K562 (cell line): ENCODE results near the gene BMAL1. TPM values are rescaled to one million over a fixed set of nuclear protein-coding genes. Genes with fewer than 3 reads are reported as not detected.

Source experiments
- ATAC-seq: fragments of 200-7000 bp; cut with Tn5 transposase; 3 replicates; pipeline ENCODE4 v1.9.1; 2020; ENCODE audit warnings: moderate library complexity
- BruUV-seq: library from RNA; stranded (reverse); fragments of 400-500 nt; replicated peaks from 2 replicates; lab custom pipeline; 2021; lab: Mats Ljungman, UMichigan
- CTCF ChIA-PET: fragments of 300-600 bp; formaldehyde crosslinking; extraction: SDS; loops from one replicate; lab custom pipeline; 2021; ENCODE audit warnings: low intra/inter-chr PET ratio; lab: Yijun Ruan, JAX
- POLR2A ChIA-PET: fragments of 300-600, 350-650 bp; sonication (Branson Sonifier 250); formaldehyde crosslinking; extraction: SDS; loops from one replicate; lab custom pipeline; 2021; ENCODE audit warnings: antibody characterized with exemption, inconsistent platforms; lab: Yijun Ruan, JAX
- DNase-seq, 4 experiments: peaks; one replicate each; pipeline versions ENCODE4 v3.0.0 to v3.0.0-alpha.2; 2011 to 2018; ENCODE audit warnings: low spot score in 3 of 4, mixed read lengths in 3 of 4; ENCODE audit errors: extremely low read depth in 1 of 4
- FAIRE-seq: peaks from 2 replicates; lab custom pipeline; 2011; peaks lifted over from hg19 to GRCh38; lab: Jason Lieb, UNC
- H2AFZ ChIP-seq: 2 replicates; pipeline ENCODE4 v1.6.0; 2011; ENCODE audit warnings: low read depth, low read length, control low read depth, inconsistent platforms
- H3K27ac ChIP-seq: fragments of 200-600 bp; 3 replicates; pipeline ENCODE4 v1.8.0; 2011; ENCODE audit warnings: low read depth, mild to moderate bottlenecking, control low read depth, inconsistent platforms, low read length, moderate library complexity, mixed read lengths; ENCODE audit errors: extremely low read depth
- H3K27me3 ChIP-seq, 2 experiments: fragments of 300-600 bp in 1 of 2; 2 replicates in 1 of 2; 3 replicates in 1 of 2; pipeline versions ENCODE4 v1.6.0 to v1.8.0; 2011; ENCODE audit warnings: inconsistent platforms in 2 of 2, low read length in 2 of 2, mild to moderate bottlenecking in 1 of 2, mixed read lengths in 1 of 2, moderate library complexity in 1 of 2; ENCODE audit not compliant: control insufficient read depth in 2 of 2, insufficient read depth in 2 of 2
- H3K36me3 ChIP-seq: fragments of 300-600 bp; 3 replicates; pipeline ENCODE4 v1.8.0; 2011; ENCODE audit warnings: mild to moderate bottlenecking, low read length, inconsistent platforms; ENCODE audit not compliant: control insufficient read depth, insufficient read depth
- H3K4me1 ChIP-seq, 2 experiments: fragments of 200-600 bp in 1 of 2; replicated peaks in 1 of 2; 2 replicates in 1 of 2; 3 replicates in 1 of 2; pipeline versions ENCODE4 v1.5.1 to v1.8.0; 2011; ENCODE audit warnings: inconsistent platforms in 2 of 2, low read length in 2 of 2, mild to moderate bottlenecking in 1 of 2, mixed read lengths in 1 of 2, moderate library complexity in 1 of 2; ENCODE audit not compliant: control insufficient read depth in 2 of 2, insufficient read depth in 2 of 2
- H3K4me2 ChIP-seq: 2 replicates; pipeline ENCODE4 v1.6.1; 2011; ENCODE audit warnings: low read length, control low read depth, inconsistent platforms, mixed read lengths; ENCODE audit not compliant: insufficient read depth
- H3K4me3 ChIP-seq: fragments of 200-600 bp; sonication (generic), shearing (Covaris generic); 2 replicates; pipeline ENCODE4 v1.5.1; 2016; ENCODE audit warnings: control low read depth, inconsistent platforms
- H3K79me2 ChIP-seq: fragments of 200-600 bp; 3 replicates; pipeline ENCODE4 v1.8.0; 2011; ENCODE audit warnings: low read length, inconsistent platforms; ENCODE audit not compliant: control insufficient read depth, insufficient read depth
- H3K9ac ChIP-seq, 2 experiments: 2 replicates each; pipeline versions ENCODE4 v1.6.0 to v1.6.1; 2011; ENCODE audit warnings: low read depth in 2 of 2, low read length in 2 of 2, control low read depth in 1 of 2, inconsistent platforms in 1 of 2, mild to moderate bottlenecking in 1 of 2, mixed read lengths in 1 of 2; ENCODE audit not compliant: insufficient read depth in 1 of 2
- H3K9me1 ChIP-seq: one replicate; pipeline ENCODE4 v1.6.0; 2011; ENCODE audit warnings: inconsistent platforms, mild to moderate bottlenecking, low read length, moderate library complexity; ENCODE audit not compliant: control insufficient read depth, insufficient read depth
- H3K9me3 ChIP-seq: replicated peaks from 2 replicates; pipeline ENCODE4 v1.5.1; 2011; ENCODE audit warnings: low read depth, low read length, inconsistent platforms; ENCODE audit not compliant: control insufficient read depth, insufficient read depth
- H4K20me1 ChIP-seq: replicated peaks from 2 replicates; pipeline ENCODE4 v1.6.1; 2011; ENCODE audit warnings: low read length, inconsistent platforms, mixed read lengths; ENCODE audit not compliant: control insufficient read depth, insufficient read depth
- CEBPB ChIP-seq: fragments of 450-650 bp; IDR thresholded peaks from 2 replicates; pipeline ENCODE4 v1.6.1; 2016; ENCODE audit warnings: missing genetic modification characterization, missing compliant biosample characterization
- HDAC1 ChIP-seq, 2 experiments: fragments of 450-650 bp; IDR thresholded peaks; 2 replicates each; pipeline ENCODE4 v1.6.1; 2016 to 2017; ENCODE audit warnings: inconsistent platforms in 1 of 2, mild to moderate bottlenecking in 1 of 2, moderate library complexity in 1 of 2
- MECOM ChIP-seq: fragments of 250-450 bp; sonication (Bioruptor Pico); IDR thresholded peaks from 2 replicates; pipeline ENCODE4 v1.8.0; 2022; ENCODE audit warnings: inconsistent platforms
- MLX ChIP-seq, 2 experiments: fragments of 450-650 bp in 1 of 2; sonication (generic) in 1 of 2; formaldehyde crosslinking; conservative IDR thresholded peaks; 2 replicates each; pipeline versions ENCODE4 v1.4.0 to v1.8.1; 2020 to 2022; ENCODE audit warnings: mild to moderate bottlenecking in 1 of 2, missing genetic modification reagents in 1 of 2
- MXI1 ChIP-seq: IDR thresholded peaks from 2 replicates; pipeline ENCODE4 v1.6.1; 2011; ENCODE audit warnings: low read depth, mild to moderate bottlenecking, improper control_type of control experiment, low read length
- RCOR1 ChIP-seq, 2 experiments: IDR thresholded peaks; 2 replicates each; pipeline ENCODE4 v1.6.1; 2012; ENCODE audit warnings: low read depth in 2 of 2, low read length in 2 of 2, borderline replicate concordance in 1 of 2, improper control_type of control experiment in 1 of 2
- SMAD1 ChIP-seq: fragments of 150-350 bp; IDR thresholded peaks from 2 replicates; pipeline ENCODE4 v1.6.1; 2014; ENCODE audit warnings: low read length, low read depth; ENCODE audit not compliant: partially characterized antibody
- SMAD2 ChIP-seq: fragments of 150-350 bp; IDR thresholded peaks from 2 replicates; pipeline ENCODE4 v1.6.1; 2014; ENCODE audit warnings: low read depth, mild to moderate bottlenecking, low read length
- ZNF212 ChIP-seq: fragments of 450-650 bp; formaldehyde crosslinking; IDR thresholded peaks from 2 replicates; pipeline ENCODE4 v1.4.0; 2020; ENCODE audit warnings: mild to moderate bottlenecking
- ZNF239 ChIP-seq: fragments of 250-450 bp; sonication (Bioruptor Pico); IDR thresholded peaks from 2 replicates; pipeline ENCODE4 v1.4.0; 2020; ENCODE audit warnings: mild to moderate bottlenecking
- ZNF354B ChIP-seq: fragments of 250-450 bp; sonication (Bioruptor Pico); IDR thresholded peaks from 2 replicates; pipeline ENCODE4 v1.4.0; 2020
- ZNF436 ChIP-seq: fragments of 250-450, 450-650 bp; sonication (Bioruptor Pico); formaldehyde crosslinking; IDR thresholded peaks from 2 replicates; pipeline ENCODE4 v1.7.0; 2020; ENCODE audit warnings: mild to moderate bottlenecking
- WGBS: fragments of 100-300 bp; shearing (Covaris generic); methylation state at CpG from one replicate; pipeline ENCODE4 v1.1.6; 2016; ENCODE audit warnings: low coverage, mixed read lengths; ENCODE audit not compliant: insufficient coverage; ENCODE audit errors: missing lambda C conversion rate; 5-methylcytosine and 5-hydroxymethylcytosine counted together
- in situ Hi-C: fragments of 300-500 bp; cut with MboI; formaldehyde crosslinking; loops from 4 replicates; pipeline ENCODE4 v1.15.0; 2018; ENCODE audit warnings: inconsistent platforms, mixed read lengths
- intact Hi-C: fragments of 100-400 bp; cut with micrococcal nuclease; formaldehyde crosslinking; loops from 2 replicates; pipeline ENCODE4 v1.14.2; 2022
- polyA plus RNA-seq, 8 experiments: library from polyadenylated mRNA; depleted of rRNA in 4 of 8; stranded (reverse) in 5 of 8; unstranded in 3 of 8; fragments of >200 nt; fragmentation: Nextera tagmentation in 2 of 8; fragmentation: Illumina TruSeq in 1 of 8; extraction: Ambion mirVana in 2 of 8; extraction: Trizol in 1 of 8; gene quantifications; 2 replicates each; pipeline versions ENCODE4 v1.2.1 to v1.2.3, GENCODE V29; 2011 to 2014; ENCODE audit warnings: inconsistent platforms in 1 of 8, missing spikeins in 1 of 8
- total RNA-seq, 7 experiments: library from RNA; depleted of rRNA in 6 of 7; stranded (reverse); fragments of >200 nt in 6 of 7; fragmentation: Illumina TruSeq in 2 of 7; extraction: Trizol in 2 of 7; gene quantifications; 2 replicates each; pipeline versions ENCODE4 v1.2.1 to v1.2.3, GENCODE V29; 2011 to 2021; ENCODE audit warnings: low replicate concordance in 1 of 7

BMAL1 gene
- total and polyA plus RNA-seq, 9 of the 15 experiments (the other 6 are each of a cell fraction or from before 2014, with no cell fraction given): 0.14 to 2.4 (median 0.64) TPM

GRCh38 chr11:13378316-13378715 lies 100.7 kb downstream of the BMAL1 start:
- no peak for TF ChIP-seq MXI1
- no peak for TF ChIP-seq ZNF212 (CRISPR knock-in tag)
- no peak for TF ChIP-seq RCOR1 (IDR thresholded peaks at IDR 0.05; ENCODE audit: borderline replicate concordance in 1 of 2, low read depth in 2 of 2, low read length in 2 of 2)
- TF ChIP-seq MLX (CRISPR knock-in tag; conservative IDR thresholded peaks at IDR 0.05): no peak
- TF ChIP-seq HDAC1 (IDR thresholded peaks at IDR 0.05): no peak
- no peak for TF ChIP-seq CEBPB (tag)
- no peak for TF ChIP-seq SMAD2
- TF ChIP-seq SMAD1: no peak
- TF ChIP-seq ZNF354B (CRISPR knock-in tag): no peak
- no peak for TF ChIP-seq ZNF239 (CRISPR knock-in tag)
- no peak for TF ChIP-seq ZNF436 (CRISPR knock-in tag)
- no peak for TF ChIP-seq MECOM (CRISPR knock-in tag)
- TF ChIP-seq, all 486 proteins: peak for 0
- H3K36me3 ChIP-seq: no peaks in the 10 kb centered on the region
- FAIRE-seq: no peak

More at GRCh38 chr11:13378316-13378715, 100.7 kb downstream of the BMAL1 start:
- Histone ChIP-seq H3K79me2 (no peaks in the 10 kb centered on the region), H3K4me3 (no peak overlapping the region), H3K27me3 (no peaks in the 10 kb centered on the region), H2AFZ (no peak overlapping the region), H3K4me2 (no peak overlapping the region), H3K27ac (no peak overlapping the region), H3K9ac (no peak overlapping the region), H3K4me1 (no peaks in the 10 kb centered on the region), H3K9me1 (no peaks in the 10 kb centered on the region), H4K20me1 (no peaks in the 10 kb centered on the region), H3K9me3 (no peaks in the 10 kb centered on the region)
- ATAC-seq: no peak
- ChIA-PET CTCF (no interaction called here), POLR2A (interaction anchor here (0.6 kb wide), 1 partner anchor 319 kb away, joined by 3 read pairs; no protein-coding TSS in a partner anchor)
- intact Hi-C loops (no loop called here), in situ Hi-C loops (no loop called here)
- no TSS peak for BruUV-seq
- WGBS: 7% methylated on average over 2 of the region's 2 CpGs
- DNase-seq: no peak
